DOHH2 (cell line): ENCODE results near the gene C1QTNF6.

Source experiments
- CTCF ChIP-seq: fragments of 200-600 bp; sonication (generic); IDR thresholded peaks from one replicate; pipeline ENCODE4 v1.5.1; 2014; ENCODE audit warnings: antibody characterized with exemption, mild to moderate bottlenecking, low read depth, low read length; ENCODE audit not compliant: poor library complexity, severe bottlenecking
- EZH2phosphoT487 ChIP-seq: fragments of 200-600 bp; sonication (generic); IDR thresholded peaks from 2 replicates; pipeline ENCODE4 v1.6.1; 2017; ENCODE audit warnings: borderline replicate concordance, mild to moderate bottlenecking, antibody characterized with exemption, low read length, moderate library complexity, mixed read lengths

DNA sequence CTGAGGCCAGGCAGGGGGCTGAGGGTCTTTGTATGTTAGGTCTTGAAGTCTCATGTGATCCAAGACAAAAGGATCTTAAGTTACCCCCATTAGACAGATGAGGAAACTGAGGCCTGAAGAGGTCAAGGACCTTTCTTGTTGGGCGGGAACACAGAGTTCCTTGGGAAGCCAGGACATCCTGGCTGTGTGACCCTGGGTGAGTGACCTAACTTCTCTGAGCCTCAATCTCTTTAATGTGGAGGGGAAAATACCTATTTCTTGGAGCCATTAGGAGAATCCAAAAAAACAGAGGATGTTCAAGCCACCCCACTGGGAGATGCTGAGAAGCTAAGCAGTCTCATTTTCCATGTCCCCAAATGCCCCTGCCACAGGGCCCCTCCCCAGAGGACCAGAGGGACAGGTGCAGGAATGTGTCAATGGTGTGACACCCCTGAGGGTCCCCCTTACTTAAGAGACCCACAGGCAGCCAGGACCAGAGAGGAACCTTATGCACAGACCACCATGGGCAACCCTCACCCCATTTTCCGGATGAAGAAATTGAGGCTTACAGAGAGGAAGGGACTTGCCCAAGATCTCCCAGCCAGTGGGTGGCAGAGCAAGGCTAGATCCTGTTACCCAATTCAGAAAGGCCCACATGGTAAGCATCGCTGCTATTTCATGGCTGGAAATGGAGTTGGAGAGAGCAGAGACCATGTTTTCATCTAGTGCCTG lies 48.0 kb upstream of the C1QTNF6 start:
- TF ChIP-seq CTCF (no peak), EZH2phosphoT487 (no peak)
